ENCODE data around the gene PAX6.

PAX6 gene

DNA sequence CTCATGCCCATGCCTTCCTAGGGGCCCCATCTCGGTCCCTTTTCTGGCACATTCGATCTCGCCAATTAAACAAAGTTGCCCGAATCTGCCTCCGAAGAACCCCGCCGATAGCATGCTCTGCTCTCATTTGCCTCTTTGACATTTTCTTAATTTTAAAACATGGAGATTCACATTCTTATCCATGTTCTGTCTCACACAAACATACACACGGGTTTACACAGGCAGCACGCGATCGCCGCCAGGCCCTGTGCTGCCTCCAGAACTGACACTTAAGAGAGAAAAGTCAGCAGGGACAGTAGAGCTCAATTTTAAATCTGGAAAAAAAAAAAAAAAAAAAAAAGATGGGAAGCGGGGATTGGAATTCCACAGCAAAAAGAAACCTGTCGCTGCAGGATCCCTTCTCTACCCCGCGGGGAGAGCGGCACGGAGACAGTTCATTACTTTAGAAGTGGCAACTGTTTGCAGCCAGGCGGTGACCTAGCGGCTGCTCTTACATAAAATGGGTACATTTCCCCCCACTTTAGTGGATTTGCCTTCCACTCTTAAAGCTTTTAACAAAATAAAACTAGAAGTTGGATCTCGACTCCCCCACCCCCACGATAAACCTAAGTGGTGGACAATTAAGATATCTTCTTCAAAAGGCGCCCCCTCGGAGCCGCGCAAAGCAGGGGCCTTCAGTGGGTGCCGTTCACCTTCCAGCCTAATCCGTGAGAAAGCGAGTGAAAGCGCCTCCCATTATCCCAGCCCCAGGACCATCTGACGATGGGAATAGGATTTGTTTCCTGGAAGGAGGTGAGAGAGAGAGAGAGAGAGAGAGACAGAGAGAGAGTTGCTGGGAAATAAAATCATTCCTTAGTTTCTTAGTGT, 13.7 kb downstream of the PAX6 start:
- H3K27ac Mint-ChIP-seq = no peak overlapping the region
- H3K9me3 Mint-ChIP-seq = no peaks in the 10 kb centered on the region
- no peaks in the 10 kb centered on the region for H3K36me3 Mint-ChIP-seq (ENCODE audit: low read depth)
- peaks cover 100% of the 10 kb centered on the region for H3K27me3 Mint-ChIP-seq (ENCODE audit: low read depth)
- H3K4me3 Mint-ChIP-seq = peak overlapping the region; percentile 55 to 58 (median 56)
- peaks cover 29% of the 10 kb centered on the region for H3K4me1 Mint-ChIP-seq
- TF ChIP-seq, protein P1, sequence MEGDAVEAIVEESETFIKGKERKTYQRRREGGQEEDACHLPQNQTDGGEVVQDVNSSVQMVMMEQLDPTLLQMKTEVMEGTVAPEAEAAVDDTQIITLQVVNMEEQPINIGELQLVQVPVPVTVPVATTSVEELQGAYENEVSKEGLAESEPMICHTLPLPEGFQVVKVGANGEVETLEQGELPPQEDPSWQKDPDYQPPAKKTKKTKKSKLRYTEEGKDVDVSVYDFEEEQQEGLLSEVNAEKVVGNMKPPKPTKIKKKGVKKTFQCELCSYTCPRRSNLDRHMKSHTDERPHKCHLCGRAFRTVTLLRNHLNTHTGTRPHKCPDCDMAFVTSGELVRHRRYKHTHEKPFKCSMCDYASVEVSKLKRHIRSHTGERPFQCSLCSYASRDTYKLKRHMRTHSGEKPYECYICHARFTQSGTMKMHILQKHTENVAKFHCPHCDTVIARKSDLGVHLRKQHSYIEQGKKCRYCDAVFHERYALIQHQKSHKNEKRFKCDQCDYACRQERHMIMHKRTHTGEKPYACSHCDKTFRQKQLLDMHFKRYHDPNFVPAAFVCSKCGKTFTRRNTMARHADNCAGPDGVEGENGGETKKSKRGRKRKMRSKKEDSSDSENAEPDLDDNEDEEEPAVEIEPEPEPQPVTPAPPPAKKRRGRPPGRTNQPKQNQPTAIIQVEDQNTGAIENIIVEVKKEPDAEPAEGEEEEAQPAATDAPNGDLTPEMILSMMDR (IDR thresholded peaks at IDR 0.05; ENCODE audit: unreplicated experiment in 3 of 3) = no peak

- H3K27ac Mint-ChIP-seq = no peak overlapping the region
- peak overlapping the region; percentile 41 to 63 (median 58) for H3K4me3 Mint-ChIP-seq
- peaks cover 29% of the 10 kb centered on the region for H3K4me1 Mint-ChIP-seq
- TF ChIP-seq, protein P1 (IDR thresholded peaks at IDR 0.05; ENCODE audit: unreplicated experiment in 3 of 3) = no peak
- H3K27me3 Mint-ChIP-seq (ENCODE audit: low read depth) = peaks cover 98% of the 10 kb centered on the region
- no peaks in the 10 kb centered on the region for H3K9me3 Mint-ChIP-seq
- no peaks in the 10 kb centered on the region for H3K36me3 Mint-ChIP-seq (ENCODE audit: low read depth)
These were observed 14.5 kb downstream of the PAX6 start for GRCh38 chr11:31796499-31797189.

DNA sequence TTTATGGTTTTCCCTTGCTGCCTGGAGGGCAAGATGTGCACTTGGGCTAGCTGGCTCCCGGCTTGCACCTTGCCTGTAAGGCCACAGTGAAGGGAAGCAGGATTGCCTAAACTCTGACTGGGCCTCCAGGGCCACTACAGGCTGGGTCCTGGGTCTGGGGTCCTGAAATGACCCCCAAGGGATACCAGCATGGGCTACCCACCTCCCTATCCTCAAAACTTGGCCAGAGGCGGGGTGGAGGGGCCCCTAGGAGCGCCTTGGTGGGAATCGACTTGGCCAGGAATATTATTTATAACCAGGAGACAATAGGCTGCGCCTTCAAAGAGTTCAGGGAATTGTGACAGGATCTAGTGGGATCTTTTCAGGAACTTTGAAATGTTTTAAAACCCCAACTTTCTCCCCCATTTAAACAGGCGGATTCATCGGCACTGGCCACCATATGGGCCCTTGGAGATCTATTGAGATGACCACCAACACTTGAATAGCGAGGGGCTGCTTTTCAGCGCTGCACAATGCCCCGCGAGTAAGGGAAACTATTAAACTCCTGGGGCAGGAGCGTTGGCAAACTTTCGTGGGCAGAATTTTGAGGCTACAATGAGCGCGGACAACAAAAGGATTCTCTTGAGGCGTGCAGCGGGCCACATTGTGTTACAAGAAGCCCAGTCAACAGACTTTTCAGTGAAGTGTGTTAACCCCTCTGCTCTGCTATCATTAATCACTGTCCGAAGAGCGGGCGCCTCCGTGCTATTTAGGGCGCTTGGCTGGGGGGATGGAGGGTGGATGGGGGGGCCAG, 15.2 kb downstream of the PAX6 start:
- Mint-ChIP-seq H3K4me1 (peaks cover 29% of the 10 kb centered on the region), H3K9me3 (no peaks in the 10 kb centered on the region), H3K36me3 (ENCODE audit: low read depth) (no peaks in the 10 kb centered on the region), H3K27ac (no peak overlapping the region), H3K4me3 (no peak overlapping the region), H3K27me3 (ENCODE audit: low read depth) (peaks cover 97% of the 10 kb centered on the region)
- TF ChIP-seq, protein P1 (IDR thresholded peaks at IDR 0.05; ENCODE audit: unreplicated experiment in 3 of 3) = no peak

DNA sequence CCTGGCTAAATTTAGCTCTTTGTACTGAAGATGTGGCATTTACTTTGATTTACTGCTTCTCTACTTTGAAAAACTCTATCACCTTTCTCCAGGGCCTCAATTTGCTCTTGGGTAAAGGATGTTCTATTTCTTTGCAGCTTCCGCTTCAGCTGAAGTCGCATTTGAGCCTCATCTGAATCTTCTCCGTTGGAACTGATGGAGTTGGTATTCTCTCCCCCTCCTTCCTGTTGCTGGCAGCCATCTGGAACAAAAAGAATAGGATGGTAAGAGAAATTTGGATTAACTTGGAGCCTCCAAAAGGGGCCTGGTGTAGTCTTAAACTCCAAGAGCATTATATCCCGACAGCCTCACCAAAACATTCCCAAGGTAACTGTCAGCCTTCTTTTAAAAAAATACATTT, 16.6 kb downstream of the PAX6 start:
- TF ChIP-seq, protein P1 (IDR thresholded peaks at IDR 0.05; ENCODE audit: unreplicated experiment in 3 of 3) = no peak
- H3K27me3 Mint-ChIP-seq (ENCODE audit: low read depth) = peaks cover 89% of the 10 kb centered on the region

GRCh38 chr11:31793264-31793663, 17.9 kb downstream of the PAX6 start:
- H3K27ac Mint-ChIP-seq = no peak overlapping the region

More for the DNA sequence above, 16.6 kb downstream of the PAX6 start:
- Mint-ChIP-seq H3K9me3 (no peaks in the 10 kb centered on the region), H3K4me3 (no peak overlapping the region), H3K27ac (no peak overlapping the region), H3K4me1 (peaks cover 22% of the 10 kb centered on the region), H3K36me3 (ENCODE audit: low read depth) (no peaks in the 10 kb centered on the region)

More at GRCh38 chr11:31793264-31793663, 17.9 kb downstream of the PAX6 start:
- H3K4me1 Mint-ChIP-seq = peaks cover 17% of the 10 kb centered on the region
- H3K36me3 Mint-ChIP-seq (ENCODE audit: low read depth) = no peaks in the 10 kb centered on the region
- H3K9me3 Mint-ChIP-seq = no peaks in the 10 kb centered on the region
- no peak overlapping the region for H3K4me3 Mint-ChIP-seq
- TF ChIP-seq, protein P1 (IDR thresholded peaks at IDR 0.05; ENCODE audit: unreplicated experiment in 3 of 3) = no peak
- peaks cover 77% of the 10 kb centered on the region for H3K27me3 Mint-ChIP-seq (ENCODE audit: low read depth)

Data from nephron (organoid).